Measurements from ENCODE around the gene STIM1.
"Not testable (repeated sequence)": the region's sequence is repeated elsewhere in the genome, so short reads cannot be mapped to it uniquely, and the experiment has no call there.

Gene STIM1

DNA sequence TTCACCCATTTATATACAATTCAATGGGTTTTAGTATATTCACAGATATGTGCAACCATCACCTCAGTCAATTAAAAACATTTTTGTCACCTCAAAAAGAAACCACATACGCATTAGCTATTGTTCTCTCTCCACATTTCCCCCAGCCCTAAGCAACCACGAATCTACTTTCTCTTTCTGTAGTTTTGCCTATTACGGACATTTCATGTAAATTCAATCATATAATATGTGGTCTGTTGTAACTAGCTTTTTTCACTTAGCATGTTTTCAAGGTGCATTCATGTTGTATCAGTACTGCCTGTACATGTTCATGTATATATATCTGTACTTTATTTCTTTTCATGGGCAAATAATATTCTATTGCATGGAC, 134.4 kb downstream of the STIM1 start:
- DNase-seq, result no peak

DNA sequence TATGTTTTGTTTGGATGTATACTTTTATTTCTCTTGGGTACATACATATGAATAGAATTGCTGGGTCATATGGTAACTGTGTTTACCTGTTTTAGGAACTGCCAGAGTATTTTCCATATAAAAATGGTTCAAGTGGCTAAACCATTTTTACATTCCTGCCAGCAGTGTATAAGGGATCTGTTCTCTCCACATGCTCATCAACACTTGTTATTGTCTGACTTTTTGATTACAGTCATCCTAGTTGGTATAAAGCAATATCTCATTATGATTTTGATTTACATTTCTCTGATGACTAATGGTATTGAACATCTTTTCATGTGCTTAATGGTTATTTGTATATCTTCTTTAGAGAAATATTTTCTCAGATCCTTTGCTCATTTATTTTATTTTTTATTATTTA, 134.9 kb downstream of the STIM1 start:
- no peak for DNase-seq

DNA sequence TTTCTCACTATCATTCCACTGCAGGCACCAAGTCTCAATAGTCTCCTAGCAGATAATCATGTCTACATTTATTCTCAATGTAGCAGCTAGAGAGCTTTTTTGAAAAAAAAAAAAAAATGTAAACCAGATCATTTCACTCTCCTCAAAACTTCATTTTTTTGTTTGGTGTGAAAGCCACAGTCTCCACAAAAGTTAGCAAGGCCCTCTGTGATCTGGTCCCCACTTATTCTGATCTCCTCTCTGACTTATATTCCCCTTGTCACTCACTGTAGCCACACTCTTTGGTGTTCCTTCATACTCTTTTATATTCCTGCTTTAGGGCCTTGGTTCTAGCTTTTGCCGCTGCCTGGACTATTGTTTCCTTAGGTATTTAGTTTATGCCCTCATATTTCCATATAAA, 137.5 kb downstream of the STIM1 start:
- no peak for DNase-seq

DNA sequence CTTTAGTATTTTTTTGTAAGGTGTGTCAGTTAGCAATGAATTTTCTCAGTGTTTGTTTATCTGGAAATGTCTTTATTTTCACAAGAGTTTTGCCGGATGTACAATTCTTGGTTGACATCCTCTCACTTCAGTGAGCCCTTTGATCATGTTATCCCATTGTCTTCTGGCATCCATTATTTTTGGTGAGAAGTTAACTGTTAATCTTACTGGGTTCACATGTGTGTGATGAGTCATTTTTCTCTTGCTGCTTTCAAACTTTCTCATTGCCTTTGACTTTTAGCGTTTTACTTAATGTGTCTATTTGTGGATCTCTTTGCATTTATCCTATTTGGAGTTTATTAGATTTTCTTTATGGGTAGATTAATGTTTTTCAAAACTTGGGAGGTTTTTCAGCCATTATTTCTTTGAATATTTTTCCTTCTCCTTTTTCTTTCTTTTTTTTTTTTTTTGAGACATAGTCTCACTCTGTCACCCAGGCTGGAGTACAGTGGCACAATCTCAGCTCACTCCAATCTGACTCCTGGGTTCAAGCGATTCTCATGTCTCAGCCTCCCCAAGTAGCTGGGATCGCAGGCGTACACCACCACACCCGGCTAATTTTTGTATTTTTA, 138.7 kb downstream of the STIM1 start:
- no peak for DNase-seq

DNA sequence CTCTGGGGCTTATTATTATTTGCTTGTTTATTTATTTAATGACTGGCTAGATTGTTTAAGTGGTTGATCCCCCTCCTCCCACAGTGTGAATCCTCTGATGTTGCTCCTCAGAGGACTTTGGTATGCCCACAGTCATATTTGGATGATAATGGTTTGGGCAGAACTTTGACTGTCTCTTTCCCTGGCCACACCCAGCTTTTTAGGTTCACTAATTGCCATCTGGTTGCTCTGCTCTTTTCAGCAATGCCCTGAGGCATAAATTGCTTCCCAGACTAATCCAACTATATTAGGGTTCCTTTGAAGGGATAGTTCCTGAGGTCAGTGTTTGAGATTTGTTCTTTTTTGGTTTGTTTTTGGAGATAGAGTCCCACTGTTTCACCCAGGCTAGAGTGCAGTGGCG, 139.8 kb downstream of the STIM1 start:
- no peak for DNase-seq

DNA sequence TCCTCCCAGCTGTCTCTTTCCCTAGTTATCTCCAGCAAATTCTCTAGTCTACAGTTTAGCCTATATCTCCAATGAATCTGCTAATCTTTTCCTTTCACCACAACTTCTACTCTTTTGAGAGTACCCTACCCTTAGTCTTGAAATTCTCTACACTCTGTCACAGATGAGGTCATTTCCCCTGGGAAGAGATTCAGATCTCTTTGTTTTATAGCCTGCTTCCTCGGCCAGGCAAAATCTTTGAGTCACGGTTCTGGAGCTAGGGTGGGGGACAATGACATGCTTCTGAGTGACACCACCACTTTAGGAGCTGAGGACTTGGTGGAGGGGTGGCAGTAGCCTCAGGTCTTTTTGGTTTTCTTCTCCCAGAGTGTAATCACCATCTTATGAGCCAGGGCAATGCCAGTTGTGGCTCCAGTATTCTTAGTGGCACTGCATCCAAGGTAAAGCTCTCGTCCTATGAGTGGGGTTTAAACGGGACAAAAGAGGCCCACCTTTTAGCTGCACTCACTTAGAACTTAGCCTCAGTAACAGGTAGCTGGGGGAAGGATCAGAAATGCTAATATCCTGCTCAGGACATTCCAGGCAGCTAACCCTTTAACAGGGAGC, 140.6 kb downstream of the STIM1 start:
- no peak for DNase-seq

DNA sequence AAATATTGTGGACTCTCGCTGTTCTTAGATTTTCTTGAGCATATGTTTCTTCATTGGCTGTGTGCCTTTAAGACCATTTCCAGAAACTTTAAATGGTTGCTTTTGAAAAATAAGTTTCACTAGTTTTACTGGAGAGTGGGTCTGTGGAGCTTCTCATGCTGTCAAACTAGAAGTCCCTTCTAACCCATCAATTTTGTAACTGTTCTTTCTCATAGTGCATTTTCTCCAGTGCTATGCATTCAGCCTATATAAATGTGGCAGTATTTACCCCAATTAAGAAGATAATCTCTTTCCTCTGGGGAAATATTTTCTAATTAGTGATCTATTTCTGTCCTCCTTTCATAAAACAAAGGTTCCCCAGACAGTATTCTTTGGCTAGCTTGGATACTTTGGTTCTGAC, 141.2 kb downstream of the STIM1 start:
- DNase-seq, result no peak

DNA sequence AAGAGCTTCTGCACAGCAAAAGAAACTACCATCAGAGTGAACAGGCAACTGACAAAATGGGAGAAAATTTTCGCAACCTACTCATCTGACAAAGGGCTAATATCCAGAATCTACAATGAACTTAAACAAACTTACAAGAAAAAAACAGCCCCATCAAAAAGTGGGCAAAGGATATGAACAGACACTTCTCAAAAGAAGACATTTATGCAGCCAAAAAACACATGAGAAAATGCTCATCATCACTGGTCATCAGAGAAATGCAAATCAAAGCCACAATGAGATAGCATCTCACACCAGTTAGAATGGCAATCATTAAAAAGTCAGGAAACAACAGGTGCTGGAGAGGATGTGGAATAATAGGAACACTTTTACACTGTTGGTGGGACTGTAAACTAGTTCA, 149.3 kb downstream of the STIM1 start:
- DNase-seq, result not testable (repeated sequence)

DNA sequence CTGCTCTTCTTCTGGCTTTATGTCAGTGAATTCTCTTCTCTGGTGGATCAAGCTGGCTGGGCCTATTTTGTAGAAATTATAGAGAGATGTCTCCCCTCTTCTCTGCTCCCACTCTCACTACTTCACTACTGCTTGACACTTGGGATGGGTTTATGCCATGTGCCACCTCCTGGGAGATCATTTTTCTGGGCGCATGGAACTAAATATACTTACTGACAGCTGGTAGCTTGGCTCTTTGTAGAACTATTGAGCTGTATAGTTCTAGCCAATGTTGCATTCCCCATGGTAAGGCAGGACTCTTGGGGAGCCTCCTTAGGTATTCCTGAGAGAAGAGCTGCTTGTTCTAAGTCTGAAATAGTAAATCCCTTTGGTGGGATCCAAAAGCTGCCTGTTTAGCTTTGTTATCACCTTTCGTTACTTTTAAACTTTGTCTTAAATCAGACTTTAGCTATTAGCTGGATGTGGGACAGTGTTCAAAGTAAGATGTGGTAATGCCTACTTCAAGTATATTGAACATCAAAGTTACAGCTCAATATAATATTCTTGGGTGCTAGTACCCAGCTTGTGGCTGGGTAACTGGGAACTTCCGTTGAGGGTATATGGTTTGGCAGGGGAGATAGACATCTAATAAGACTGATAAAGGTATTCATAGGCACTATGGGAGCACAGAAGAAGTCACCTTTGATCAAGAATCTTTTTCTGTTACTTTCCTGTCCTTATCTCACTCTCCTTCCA, 151.6 kb downstream of the STIM1 start:
- DNase-seq, result no peak

DNA sequence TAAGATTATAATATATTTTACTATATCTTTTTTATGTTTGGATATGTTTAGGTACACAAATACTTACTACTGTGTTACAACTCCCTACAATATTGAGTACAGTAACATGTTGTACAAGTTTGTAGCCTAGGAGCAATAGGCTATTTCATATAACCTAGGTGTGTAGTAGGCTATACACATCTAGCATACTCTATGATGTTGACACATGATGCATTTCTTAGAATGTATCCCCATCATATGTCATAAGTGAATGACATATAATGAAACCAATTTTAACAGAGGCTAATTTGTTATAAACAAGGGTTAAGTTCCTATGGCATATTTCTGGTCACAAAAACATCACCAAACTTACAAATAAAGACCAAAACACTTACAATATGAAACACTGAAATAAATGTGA, 152.7 kb downstream of the STIM1 start:
- no peak for DNase-seq

DNA sequence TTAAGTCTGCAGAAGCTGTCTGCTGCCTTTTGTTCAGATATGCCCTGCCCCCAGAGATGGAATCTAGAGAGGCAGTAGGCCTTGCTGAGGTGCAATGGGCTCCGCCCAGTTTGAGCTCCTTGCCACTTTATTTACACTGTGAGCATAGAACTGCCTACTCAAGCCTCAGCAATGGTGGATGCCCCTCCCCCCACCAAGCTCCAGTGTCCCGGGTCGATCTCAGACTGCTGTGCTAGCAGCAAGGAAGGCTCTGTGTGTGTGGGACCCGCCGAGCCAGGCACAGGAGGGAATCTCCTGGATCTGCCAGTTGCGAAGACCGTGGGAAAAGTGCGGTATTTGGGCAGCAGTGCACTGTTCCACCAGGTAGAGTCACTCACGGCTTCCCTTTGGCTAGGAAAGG, 161.1 kb downstream of the STIM1 start:
- not testable (repeated sequence) for DNase-seq

DNA sequence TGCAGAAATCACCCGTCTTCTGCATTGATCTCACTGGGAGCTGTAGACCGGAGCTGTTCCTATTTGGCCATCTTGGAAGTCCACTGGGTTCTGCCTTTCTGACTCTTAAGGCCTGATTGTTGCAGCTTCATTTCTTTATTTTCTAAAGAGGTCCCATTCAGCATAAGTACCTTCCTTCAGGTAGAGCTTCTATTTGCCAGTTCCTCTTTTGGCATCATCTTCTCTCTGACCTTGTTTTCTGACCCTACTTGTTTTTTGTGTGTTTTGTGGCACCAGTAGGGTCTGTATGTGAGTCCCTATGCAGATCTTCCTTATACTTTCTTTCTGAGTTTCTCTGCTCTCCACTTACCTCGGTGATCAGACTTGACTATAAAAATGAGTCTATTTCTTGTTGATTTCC, 161.7 kb downstream of the STIM1 start:
- DNase-seq, result no peak

DNA sequence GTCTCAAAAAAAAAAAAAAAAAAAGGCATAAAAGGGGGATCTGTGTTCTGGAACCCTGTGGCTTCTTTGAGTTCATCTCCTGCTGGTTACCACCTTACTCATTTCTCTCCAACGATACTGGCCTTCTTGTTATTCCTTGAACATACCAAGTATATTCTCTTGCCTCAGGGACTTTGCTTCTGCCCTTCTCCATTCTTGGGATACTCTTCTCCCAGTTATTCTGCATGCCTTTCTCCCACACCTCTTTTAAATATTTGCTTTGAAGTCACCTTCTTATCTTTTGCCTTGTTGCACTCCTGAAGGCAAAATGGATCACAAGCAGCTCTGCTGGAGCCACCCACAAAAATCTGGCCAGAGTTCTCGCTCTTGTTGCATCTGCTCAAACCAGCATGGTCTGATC, 163.2 kb downstream of the STIM1 start:
- no peak for DNase-seq

DNA sequence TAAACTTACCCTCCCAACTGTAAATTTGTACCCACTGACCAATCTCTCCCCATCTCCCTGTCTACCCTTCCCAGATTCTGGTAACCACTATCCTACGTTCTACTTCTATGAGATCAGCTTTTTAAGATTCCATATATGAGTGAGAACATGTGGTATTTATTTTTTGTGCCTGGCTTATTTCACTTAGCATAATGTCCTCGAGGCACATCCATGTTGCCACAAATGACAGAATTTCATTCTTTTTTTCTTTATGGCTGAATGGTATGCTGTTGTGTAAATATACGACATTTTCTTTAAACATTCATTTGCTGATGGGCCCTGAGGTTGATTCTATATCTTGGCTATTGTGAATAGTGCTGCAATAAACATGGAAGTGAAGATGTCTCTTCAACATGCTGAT, 164.4 kb downstream of the STIM1 start:
- no peak for DNase-seq

DNA sequence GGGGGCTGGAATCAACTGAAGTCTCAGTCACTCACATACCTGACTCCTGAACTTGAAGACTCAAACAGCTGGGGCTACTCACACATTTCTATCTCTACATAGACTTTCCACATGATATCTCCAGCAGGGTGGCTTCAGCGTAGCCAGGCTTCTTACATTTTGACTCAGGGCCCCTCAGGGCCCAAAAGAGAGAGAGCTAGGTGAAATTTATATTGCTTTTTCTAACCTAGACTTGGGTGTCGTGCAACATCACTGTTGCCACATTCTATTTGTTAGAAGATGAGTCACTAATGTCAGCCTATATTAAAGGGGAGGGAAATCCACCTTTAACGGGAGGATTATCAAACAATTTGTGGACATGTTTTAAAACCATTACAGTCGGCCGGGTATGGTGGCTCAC, 167.2 kb downstream of the STIM1 start:
- no peak for DNase-seq

DNA sequence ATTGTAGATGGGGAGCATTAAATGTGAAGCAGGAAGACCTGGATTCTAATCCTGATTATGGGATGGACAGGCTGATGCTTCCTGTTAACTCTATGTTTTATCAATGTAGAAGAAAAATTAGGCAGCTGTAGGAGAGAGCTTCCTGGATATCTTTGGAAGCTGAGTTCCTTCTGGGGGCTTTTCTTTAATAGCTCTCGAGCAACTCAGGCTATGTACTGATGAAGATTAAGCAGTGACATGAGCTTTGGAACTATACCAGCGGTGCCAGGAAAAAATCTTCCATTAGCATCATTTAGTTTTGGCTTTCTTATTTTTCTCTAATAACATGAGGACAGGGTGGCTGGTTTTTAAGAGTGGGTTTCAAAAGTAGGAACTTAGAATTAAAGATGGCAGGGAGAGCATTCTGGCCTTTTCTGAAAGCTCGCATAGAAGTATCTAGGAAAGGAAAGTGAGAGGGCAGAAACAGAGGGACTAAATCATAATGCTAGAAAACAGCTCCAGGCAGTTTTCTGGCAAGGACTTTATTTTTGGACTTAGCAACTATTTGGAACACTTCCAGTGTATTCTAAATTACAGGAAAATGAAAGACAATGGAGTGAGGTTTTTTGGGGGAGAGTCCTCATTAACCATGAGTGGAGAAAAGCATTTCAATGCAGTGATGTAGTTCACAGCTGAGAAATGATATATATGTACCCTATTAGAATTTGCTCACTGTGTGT, 169.9 kb downstream of the STIM1 start:
- DNase-seq, result no peak

DNA sequence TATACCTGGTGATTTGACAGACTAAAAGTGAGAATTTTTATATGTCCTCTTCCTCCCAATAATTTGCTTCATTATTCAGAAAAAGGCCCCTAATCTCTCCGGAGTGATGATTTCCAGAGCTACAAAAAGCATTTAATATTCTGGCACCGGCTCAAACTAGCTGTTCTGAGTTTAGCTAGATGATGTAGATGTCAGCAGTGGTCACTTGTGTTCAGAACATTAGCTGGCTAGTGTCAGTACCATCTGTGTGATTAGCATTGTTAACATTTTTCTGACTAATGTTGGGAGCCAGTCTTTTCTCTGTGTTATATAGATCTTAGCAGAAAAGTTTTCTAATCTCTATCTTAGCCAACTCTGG, 170.5 kb downstream of the STIM1 start:
- DNase-seq, result no peak

DNA sequence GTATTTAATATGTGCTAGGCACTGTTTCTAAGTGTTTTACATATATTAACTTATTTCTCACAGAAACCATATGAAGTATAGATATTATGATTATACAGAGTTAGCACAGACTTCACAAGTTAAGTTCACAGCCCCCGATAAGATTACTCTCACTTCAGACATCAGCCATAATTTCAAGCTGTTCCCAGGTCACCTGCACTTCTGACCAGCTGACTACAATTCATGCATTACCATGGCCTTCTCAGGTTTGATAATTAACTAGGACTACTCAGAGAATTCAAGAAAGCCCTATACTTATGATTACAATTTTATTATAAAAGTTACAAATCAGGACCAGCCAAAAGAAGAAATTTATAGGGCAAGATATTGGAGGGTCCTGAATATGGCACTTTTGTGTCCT, 170.9 kb downstream of the STIM1 start:
- no peak for DNase-seq

DNA sequence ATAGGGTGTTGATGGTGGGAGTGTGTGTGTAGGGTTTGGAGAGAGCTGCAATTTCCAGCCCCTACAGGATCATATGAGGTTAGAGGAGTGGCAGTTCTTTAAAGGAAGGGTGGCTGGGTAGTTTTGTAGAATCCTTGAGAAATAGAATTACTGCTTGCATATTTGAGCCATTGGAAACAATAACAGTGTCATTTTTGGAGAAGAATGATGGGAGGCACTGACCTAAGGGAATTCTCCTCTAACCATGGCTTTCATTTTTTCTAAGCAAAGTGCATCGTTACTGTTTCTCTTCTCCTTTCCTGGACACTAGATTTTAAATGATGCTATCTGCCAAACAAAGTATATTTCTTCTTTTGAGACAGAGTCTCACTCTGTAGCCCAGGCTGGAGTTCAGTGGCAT, 172.3 kb downstream of the STIM1 start:
- no peak for DNase-seq

DNA sequence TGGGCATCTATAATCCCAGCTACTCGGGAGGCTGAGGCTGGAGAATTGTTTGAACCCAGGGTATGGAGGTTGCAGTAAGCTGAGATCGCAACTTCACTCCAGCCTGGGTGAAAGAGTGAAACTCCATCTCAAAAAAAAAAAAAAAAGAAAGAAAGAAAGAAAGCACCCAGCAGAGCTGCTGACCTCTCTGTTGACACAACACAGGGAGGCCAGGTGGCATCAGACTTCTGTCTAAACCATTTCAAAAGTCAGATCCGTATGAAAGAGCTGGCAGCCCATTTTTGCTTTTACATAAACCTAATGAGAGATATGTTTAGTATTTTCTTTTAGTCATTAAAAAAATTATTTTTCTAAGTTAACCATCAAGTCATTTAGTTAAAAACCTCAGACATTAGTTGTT, 174.7 kb downstream of the STIM1 start:
- DNase-seq, result no peak

DNA sequence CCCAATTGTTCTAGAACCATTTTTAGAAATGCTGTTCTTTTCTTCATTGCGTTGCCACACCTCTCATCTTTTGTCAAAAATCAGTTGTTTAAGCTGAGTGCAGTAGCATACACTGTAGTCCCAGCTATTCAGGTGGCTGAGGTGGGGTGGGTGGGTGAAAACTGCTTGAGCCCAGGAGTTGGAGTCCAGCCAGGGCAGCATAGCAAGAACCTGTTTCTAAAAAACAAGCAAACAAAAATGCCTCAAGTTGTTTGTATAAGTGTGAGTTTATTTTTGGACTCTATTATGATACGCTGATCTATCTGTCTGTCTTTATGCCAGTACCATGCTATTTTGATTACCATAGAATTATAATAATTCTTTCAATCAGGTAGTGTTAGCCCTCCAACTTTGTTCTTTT, 176.6 kb downstream of the STIM1 start:
- no peak for DNase-seq

DNA sequence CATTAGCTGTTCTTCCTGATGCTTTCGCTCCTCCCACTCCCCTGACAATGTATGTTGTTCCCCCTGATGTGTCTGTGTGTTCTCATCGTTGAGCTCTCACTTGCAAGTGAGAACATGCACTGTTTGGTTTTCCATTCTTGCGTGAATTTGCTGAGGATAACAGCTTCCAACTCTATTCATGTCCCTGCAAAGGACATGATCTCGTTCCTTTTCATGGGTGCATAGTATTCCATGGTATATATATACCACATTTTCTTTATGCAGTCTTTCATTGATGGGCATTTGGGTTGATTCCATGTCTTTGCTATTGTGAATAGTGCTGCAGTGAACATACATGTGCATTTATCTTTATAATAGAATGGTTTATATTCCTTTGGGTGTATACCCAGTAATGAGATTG, 180.5 kb downstream of the STIM1 start:
- no peak for DNase-seq

DNA sequence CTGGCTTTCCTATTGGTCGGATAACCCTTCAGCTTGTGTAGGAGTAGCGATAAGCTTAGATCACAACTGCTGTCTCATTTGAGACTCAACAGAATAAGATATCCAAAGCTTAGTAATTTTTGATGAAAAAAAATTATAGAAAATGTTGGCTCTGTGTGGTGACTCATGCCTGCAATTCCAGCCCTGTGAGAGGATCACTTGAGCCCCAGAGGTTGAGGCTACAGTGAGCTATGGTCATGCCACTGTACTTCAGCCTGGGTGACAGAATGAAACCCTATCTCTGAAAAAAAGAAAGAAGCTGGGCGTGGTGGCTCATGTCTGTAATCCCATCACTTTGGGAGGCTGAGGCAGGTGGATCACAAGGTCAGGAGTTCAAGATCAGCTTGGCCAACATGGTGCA, 183.5 kb downstream of the STIM1 start:
- no peak for DNase-seq

DNA sequence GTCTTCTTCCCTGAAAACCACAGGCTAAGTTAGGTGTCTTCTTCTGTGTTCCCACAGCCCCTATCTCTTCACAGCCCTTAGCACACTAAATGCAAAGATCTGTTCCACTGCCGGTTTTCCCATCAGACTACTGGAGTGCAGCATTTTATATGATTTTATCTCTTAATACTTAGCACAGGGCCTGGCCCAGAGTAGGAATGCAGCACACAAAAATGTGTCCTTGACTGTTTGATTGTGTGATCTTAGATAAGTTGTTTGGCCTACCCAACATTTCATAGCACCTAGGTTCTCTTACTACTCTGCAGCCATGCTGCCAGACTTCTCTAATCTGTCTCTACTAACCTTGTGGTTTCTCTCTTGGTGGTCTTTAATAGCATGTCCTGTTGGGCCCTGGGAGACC, 185.0 kb downstream of the STIM1 start:
- DNase-seq, result no peak

All from NK-92 treated with Interleukin-12 subunit alpha and Interleukin-12 subunit beta, amount 100 ng/mL, for 24 hours (cell line).